HG02623 (cell line): Measurements from ENCODE around the gene BMP5.

Source experiments
- ATAC-seq: cut with Tn5 transposase; IDR thresholded peaks from one replicate; pipeline ENCODE4 v1.9.1; 2021; ENCODE audit warnings: moderate library complexity; ENCODE audit not compliant: unreplicated experiment

The BMP5 gene

DNA sequence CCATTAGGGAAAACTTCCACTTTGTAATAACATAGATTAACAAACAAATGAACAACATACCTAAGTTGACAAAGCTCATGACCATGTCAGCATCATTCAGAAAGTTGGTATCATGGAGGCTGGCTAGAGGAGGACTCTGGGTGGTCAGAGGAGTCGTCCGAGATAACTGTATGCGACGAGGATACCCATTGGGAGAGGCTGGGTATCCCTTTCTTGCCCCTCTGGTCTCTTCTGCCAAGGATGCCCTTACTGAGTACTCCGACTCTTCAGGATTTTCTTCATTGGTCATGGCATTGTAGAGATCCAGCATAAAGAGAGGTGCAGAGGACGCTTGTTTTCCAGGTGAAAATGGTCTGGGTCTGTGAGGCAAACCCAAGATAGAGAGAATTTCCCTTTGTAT is 1.1 kb downstream of the BMP5 start:
- no peak for ATAC-seq

DNA sequence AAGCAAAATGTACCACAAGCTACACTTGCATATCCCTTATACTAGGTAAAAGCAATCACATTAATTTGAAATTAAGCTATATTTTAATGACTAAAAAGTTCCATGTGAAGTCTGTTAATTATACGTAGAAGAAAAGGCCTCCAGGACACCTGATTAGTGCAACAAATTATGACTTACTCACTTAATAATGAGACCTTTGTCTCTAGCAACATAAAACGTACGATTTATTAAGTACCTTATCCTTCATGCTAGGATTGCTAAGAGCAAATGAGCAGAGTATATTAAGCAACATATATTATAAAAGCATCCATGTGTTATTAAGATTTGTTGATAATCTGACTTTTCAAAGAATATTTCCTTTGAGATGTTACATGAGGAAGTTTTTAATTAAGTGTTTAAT is 2.5 kb downstream of the BMP5 start:
- ATAC-seq: no peak

DNA sequence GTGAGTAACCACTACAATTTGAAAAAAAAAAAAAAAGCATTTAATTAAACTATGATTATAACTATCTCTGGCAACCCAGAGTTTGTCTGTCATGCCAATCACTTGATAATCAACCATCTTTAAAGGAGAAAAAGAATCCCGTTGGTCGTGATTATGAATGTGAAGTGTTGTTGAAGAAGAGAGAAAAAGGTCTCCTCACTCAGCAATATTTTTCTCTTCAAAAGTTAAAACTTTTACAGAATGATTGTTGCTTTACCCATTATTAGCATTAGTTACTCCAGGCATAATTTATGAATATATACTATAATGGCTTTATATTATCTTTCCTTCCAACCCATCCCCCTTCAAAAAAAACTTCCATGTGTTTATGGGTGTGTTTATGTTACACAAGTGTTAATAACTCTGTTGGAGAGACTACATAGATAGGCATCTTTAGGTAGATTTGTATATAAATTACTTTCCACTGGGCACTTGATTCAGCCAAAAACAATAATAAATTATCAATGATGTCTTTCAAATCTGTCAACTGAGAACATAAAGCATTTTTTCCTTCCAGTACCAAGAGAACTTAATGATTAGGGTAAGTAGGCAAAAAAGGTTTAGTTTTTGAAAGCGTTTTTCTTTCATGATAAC is 5.1 kb downstream of the BMP5 start:
- ATAC-seq: no peak

DNA sequence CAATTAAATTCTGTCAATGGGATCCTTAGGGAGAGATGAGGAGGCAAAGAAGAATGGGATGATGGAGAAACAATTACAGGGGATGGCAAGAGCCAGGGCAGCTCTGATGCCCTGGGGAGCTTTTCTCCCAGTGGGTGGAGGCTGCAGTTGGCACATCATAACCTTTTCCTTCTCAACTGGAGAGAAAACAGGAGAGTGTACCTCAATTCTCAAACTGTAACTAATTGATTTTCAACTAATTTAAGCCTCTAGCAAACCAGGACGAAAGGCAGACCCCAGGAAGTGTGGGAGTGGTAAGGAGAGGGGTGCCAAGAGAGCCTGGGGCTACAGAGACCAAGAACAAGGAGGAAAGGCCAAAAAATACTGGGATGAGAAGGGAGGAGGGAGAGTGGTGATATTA is 5.7 kb downstream of the BMP5 start:
- ATAC-seq: no peak

DNA sequence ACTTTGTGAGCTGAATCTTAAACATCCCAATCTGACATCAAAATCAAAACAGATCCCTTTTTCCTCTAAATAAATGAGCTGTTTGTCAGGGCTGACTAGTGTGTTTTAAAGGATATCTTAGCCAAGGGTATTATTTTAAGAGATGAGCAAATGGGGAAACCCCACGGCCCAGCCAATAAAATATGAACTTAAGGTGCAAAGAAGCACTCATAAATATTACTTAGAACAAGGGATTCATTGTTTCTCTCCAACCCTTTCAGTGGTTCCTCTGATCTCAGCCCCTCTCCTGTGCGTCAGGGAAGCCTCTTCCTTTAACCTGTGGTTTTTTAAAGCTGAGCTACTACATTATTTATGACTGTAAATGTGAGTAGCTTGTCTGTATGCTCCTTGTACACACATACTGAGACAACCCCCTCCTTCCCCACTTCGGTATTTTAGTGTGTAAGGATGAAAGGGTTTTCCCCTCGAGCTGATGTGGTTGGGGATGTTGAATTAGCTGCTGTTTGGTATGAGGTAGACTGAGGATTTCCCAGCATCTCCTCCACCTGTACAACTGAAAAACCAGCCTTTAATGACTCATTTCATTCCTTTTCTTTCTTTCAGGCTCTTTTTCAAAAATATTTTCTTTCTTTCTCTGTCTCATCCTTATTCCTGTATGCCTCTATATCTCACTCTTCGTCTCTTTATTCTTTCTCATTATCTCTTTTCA is 6.5 kb downstream of the BMP5 start:
- ATAC-seq: peak; percentile 96

DNA sequence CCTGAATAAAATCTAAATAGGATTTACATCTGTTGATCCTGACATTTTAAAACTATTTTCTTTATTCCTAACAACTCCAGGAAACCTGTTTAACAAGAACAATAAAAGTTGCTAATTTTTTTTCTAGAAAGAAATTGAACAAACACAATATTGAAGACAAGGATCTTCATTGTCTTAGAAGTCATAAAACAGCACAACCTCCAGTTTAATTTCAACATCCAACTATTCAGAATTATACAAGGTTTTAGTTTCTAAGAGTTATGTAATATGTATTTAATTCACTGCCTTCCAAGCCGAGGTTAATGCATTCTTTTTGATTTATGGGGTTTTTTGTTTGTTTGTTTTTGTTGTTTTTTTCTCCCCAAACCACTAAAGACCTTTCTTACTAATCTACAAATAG is 7.2 kb downstream of the BMP5 start:
- no peak for ATAC-seq

DNA sequence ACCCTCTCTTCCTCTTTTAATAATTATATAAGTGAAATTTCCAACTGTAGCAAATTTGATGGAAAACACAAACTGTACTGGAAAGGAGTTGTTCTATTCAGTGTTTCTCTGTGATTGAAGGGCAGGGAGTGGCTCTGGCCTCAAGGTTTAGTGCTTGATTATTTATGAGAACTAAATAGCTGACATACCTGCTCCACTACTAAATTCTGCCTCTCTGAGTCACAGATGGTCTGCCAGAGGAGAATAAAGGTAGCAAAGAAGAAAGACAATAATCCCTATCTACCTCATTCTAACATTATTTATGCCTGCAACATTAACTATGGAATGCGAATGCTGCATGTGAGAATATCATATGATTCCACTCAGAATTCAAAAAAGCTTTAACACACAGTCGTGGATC is 9.3 kb downstream of the BMP5 start:
- ATAC-seq: no peak

DNA sequence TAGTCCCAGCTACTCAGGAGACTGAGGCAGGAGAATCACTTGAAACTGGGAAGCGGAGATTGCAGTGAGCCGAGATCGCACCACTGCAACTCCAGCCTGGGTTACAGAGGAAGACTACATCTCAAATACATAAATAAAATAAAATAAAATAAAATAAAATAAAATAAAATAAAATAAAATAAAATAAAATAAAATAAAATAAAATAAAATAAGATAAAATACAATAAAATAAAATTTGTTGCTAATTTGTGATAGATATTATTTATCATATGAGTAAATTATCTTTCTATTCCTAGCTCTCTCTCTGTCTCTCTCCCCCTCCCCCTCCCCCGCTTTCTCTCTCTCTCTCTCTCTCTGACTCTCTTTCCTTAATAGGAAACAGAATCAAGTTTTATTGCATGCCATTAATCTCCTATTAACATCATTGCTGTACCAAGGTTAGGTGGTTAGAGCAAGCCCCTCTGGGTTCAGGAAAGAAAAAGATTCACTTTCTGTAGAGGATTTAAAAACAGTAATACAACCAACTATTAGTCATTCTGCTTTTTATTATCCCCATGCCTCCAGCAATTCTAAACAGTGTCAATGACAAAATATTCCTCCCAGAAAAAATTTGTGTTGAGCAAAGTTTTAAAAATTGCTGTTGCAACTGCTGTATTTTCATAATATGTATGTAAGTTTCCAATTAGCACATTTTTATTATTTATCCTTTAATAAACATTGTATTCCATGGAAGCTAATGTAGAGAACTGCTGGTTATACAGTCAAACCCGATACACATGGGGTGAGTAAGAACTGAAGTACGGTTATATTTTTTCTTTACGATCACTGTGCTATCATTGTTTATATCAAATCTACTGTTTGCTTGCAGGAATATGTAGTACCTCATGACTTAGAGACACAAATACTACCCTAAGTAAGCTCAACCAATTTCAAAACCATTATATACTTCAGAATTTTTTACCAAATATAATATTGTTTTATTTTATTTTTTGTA is 22.1 kb downstream of the BMP5 start:
- ATAC-seq: no peak

DNA sequence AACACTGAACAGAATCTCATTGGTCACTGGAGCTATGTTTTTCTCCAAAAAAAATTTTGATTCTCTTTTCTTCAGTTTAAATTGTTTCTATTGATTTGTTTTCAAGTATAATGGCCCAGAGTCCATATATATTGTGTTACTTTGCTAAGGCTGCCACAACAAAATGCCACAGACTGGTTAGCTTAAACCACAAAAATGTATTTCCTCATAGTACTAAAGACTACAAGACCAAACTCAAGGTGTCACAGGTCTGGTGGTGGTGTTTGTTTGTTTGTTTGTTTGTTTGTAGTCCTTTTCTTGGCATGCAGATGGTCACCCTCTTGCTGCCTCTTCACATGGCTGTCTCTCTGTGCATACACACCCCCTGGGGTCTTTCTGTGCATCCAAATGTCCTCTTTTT is 34.0 kb downstream of the BMP5 start:
- ATAC-seq: no peak

DNA sequence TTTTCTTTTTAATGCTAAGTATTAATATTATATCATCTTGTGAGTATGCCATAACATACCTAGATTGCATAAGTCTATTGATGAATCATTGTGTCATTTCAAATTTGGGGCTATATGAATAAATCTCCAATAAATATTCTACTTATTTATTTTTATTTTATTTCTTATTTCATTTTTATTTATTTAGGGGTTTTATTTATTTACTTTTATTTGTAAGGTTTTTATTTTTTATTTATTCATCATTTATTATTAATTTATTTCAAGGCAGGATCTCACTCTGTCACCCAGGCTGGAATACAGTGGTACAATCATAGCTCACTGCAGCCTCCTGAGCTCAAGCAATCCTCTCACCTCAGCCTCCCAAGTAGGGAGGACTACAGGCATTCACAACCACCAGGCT is 36.3 kb downstream of the BMP5 start:
- no peak for ATAC-seq

DNA sequence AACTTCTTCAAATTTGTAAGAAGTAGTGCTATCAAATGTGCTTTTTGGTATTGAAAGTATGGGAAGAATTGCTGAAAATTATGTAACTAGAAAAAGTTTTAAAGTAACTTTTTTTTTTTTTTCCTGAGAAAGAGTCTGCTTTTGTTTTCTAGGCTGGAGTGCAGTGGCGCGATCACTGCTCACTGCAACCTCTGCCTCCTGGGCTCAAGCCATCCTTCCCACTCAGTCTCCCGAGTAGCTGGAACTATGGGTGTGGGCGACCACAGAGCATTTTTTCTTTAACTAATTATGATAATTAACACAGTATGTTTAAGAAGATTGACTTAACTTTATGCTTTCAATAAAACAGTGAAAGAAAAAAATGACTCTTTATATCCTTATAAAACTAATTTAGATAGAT is 38.4 kb downstream of the BMP5 start:
- ATAC-seq: no peak

DNA sequence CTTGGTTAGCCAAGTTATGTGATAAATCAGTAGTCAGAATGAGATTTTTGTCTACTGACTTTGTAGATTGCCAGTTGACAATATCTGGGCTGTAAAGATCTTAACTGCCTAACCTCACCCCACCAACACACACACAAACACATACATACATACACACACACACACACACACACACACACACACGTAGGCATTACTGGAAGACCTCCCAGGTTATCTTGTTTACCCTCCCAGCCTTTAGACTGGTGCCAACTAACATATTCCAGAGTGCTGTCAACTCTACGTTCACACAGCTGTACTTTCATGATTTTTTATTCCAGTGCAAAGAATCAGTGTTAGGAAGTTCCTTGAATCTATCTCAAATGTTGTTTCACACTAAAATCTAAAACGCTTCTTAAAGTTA is 38.9 kb downstream of the BMP5 start:
- no peak for ATAC-seq

DNA sequence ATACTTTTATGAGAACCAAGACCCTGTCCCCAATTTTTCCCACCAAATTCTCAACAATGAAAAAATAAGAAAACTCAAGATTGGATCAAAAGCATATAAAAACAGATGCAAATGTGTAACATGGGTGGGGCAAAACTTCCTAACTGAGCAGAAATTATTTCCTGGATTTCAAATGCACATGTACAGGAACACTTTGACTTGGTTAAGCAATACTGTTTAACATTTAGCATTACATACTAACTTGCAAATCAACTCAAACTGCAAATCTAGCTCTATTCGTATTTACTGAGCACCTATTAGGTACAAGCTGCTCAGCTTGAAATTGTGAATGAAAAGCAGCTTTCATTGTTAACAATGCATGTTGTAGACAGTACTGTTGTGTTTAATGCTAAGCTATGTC is 40.2 kb downstream of the BMP5 start:
- no peak for ATAC-seq

DNA sequence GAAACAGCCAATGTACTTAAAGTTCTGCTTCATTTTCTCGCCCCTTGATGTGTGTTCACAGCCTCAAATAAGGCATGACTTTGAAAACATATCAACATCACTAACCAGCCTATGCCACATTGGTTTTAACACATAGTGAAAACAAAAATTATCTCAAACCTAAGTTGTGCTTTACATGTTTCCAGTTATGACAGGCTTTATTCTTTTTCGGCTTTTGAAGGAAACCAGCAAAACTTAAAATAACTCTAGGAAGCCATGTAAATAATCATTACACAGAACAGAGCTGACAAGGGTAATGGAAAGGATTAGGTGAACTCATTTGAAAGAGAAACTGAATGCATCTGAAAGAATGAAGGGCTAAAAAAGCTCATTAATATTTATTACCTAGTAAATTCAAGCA is 42.1 kb downstream of the BMP5 start:
- peak; percentile 65 for ATAC-seq

DNA sequence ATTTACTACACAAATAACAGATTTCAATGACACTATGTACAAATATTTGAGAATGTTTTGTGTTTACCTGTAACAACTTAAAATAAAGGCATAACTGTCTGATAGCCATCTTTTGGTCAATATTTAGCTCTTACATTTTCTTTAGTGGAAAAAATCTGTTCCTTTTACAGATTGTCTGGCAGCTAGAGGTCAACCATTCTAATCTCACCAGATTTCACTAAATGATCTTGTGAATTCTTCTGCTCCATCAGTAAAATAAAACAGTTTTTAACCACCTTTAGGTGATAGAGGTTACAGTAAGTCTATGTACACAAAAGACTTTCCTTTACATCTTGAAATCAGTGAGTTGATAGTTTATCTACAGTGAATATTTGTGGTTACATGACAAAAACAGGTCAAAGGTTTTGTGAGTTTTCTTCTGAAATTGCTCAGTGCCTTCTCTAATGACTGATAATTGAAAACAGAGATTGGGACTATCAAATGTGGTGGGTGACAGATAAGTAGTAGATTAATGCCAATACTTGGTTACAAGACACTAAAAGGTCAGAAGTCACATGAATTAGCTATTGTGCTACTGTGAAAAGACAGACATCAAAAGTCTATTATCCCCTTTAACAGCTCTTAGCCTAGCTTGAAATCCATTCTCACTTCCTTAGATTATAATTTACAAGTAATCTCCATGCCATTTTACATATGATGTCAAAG is 47.4 kb downstream of the BMP5 start:
- ATAC-seq: no peak

DNA sequence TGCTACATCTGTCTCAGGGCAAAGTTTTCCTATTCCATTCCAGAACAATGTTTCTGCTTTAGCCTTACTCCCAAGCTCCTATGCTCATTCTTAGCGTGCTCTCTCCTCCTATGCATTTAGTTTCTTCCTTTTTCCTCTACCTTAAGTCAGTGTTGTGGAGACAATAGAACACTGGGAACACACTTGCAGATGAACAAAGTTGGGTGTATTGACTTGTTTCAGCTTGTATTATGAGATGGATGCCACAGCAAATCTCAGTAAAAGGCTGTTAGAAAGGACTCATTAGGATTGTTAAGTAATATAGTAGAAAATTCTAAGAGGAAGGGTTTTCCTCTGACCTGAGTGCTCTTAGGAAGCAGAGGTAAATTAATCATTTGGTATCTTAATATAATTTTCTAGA is 48.4 kb downstream of the BMP5 start:
- ATAC-seq: no peak

DNA sequence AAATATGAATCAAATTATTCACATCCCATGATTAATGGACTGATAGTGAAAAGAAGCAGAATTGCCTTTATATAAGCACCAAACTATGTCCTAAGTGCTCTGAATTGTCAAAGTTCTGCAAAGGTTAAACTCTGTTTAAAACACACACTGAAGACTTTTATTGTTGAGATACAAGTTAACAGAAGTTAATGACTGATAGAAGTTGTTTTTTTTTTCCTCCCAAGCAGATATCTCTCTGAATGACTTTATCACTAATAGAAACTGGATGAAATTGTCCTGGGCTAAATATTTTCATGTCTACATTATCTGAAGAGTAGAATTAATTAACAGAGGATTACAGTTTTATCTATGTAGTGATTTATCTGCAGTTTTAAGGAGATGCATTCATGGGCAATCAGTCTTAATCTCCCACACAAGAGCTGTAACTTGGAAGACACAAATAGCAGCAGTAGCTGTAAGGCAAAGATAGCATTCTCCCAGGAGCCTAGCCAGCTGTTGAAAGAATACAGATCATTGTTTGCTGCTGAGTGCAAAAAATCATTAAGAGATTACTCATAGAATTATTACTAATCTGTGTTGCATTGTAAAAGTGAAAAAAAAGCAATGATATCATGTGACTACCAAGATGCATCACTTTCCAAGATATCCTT is 49.9 kb downstream of the BMP5 start:
- ATAC-seq: no peak

DNA sequence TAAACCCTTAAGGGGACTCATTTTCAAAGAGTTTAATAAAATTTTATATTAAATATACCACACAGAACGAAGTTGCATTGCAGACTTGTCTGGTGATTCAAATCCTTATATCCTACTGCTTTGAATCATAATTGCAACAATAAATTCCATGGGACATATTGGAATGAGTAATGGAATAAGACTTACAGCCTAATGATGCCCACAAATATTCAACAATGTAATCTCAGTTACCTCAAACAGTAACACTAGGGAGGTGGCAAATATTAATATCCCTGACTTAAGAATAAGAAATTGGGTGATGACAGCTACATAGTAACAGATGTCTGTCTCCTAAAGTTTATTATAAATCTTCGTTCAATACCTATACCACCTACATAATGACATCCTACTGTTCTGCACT is 52.6 kb downstream of the BMP5 start:
- ATAC-seq: no peak

DNA sequence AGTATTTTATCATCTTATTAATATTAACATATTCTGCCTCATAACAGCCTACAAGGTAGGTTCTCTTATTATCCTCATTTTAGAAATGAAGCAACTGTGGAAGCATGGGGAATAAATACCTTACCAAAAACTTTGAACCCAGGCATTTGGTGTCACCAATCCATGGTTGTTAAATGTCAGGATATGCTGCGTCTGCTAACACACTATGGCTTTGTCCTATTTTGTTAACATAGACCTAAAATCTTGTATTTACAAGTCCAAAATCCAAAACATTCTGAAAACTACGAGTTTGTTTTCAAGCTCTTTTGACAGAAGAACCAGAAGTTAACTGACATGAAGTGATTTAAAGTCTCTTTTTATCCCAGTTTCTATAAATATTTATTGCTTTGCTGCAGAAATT is 53.4 kb downstream of the BMP5 start:
- no peak for ATAC-seq

DNA sequence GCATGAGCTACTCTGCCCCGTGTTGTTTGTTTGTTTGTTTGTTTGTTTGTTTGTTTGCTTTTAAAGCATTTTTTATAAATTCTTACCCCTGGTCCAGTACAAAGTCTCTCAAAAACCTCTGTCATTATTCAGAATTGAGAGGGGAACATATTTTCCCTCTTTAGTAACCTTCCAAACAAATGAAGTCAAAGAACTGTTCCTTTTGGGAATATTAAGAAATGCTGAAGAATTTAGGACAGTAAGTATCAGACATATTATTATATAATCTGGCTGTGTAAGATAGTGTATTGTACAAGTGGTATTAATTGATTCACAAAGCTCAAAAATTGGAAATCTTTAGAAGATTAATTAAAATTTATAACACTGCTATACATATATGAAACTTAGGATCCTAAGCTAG is 54.7 kb downstream of the BMP5 start:
- ATAC-seq: no peak

DNA sequence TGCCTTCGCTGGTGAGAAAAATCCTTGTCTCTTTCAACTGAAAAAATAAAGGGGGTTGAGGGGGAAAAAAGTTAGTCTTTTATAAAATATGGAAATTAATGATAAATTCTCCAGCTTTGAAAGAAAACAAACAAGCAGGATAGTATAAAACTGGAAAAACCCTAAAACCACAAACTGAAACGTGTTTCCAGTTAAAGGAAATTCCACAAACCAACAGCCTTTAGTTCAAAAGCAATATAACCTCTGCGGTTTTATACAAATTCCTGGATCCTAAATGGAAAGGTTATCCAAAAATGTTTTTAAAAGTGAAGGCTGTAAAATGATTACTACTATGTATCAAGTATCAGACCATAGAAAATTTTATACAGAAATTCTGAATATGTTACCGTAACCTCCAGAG is 55.6 kb downstream of the BMP5 start:
- ATAC-seq: no peak
